Fibroblast of skin of abdomen (primary cell): ENCODE results near the gene PRKG2.

ENCODE experiments used
- DNase-seq: peaks from one replicate; pipeline ENCODE4 v3.0.0-alpha.2; 2013

The PRKG2 gene

GRCh38 chr4:81093720-81094401 is 121.2 kb downstream of the PRKG2 start:
- no peak for DNase-seq

GRCh38 chr4:81085979-81086378 is 129.0 kb downstream of the PRKG2 start:
- DNase-seq = no peak

GRCh38 chr4:81085291-81085690 is 129.7 kb downstream of the PRKG2 start:
- DNase-seq = no peak

GRCh38 chr4:81084634-81085033 is 130.4 kb downstream of the PRKG2 start:
- DNase-seq = no peak

- DNase-seq = peak; percentile 49
Measured at GRCh38 chr4:81084029-81084428, 131.0 kb downstream of the PRKG2 start.

GRCh38 chr4:81081156-81081555 is 133.9 kb downstream of the PRKG2 start:
- no peak for DNase-seq

- no peak for DNase-seq
Measured at GRCh38 chr4:81071013-81071412, 144.0 kb downstream of the PRKG2 start.

- DNase-seq = peak; percentile 81
Measured at GRCh38 chr4:81069706-81070331, 145.2 kb downstream of the PRKG2 start.

GRCh38 chr4:81065446-81065845 is 149.6 kb downstream of the PRKG2 start:
- DNase-seq = no peak

- DNase-seq = no peak
Measured at GRCh38 chr4:81062001-81062400, 153.0 kb downstream of the PRKG2 start.

- no peak for DNase-seq
Measured at GRCh38 chr4:81061344-81061730, 153.7 kb downstream of the PRKG2 start.

- no peak for DNase-seq
Measured at GRCh38 chr4:81060587-81061343, 154.3 kb downstream of the PRKG2 start.

GRCh38 chr4:81058621-81059020 is 156.4 kb downstream of the PRKG2 start:
- no peak for DNase-seq

- peak; percentile 77 for DNase-seq
Measured at GRCh38 chr4:81052119-81053068, 162.6 kb downstream of the PRKG2 start.

GRCh38 chr4:81049907-81050306 is 165.1 kb downstream of the PRKG2 start:
- no peak for DNase-seq

GRCh38 chr4:81049330-81049729 is 165.7 kb downstream of the PRKG2 start:
- DNase-seq = no peak

- DNase-seq = no peak
Measured at GRCh38 chr4:81042578-81043365, 172.2 kb downstream of the PRKG2 start.

GRCh38 chr4:81040012-81040659 is 174.9 kb downstream of the PRKG2 start:
- peak; percentile 32 for DNase-seq

GRCh38 chr4:81039351-81039972 is 175.6 kb downstream of the PRKG2 start:
- DNase-seq = no peak

- no peak for DNase-seq
Measured at GRCh38 chr4:81038636-81039350, 176.2 kb downstream of the PRKG2 start.
